Osteoblast (primary cell): ENCODE measurements around the gene IGLL5. TPM values are rescaled to one million over a fixed set of nuclear protein-coding genes. Genes with fewer than 3 reads are reported as not detected.

Experiments used
- DNase-seq: peaks from one replicate; pipeline ENCODE4 v3.0.0; 2011; ENCODE audit warnings: low spot score, mixed read lengths; ENCODE audit not compliant: insufficient read length; ENCODE audit errors: missing footprints
- H2AFZ ChIP-seq: 2 replicates; pipeline ENCODE4 v1.6.0; 2011; ENCODE audit warnings: mild to moderate bottlenecking, low read length
- H3K27ac ChIP-seq: 2 replicates; pipeline ENCODE4 v1.5.1; 2011; ENCODE audit warnings: mild to moderate bottlenecking, low read depth, low read length, moderate library complexity
- H3K27me3 ChIP-seq: 2 replicates; pipeline ENCODE4 v1.6.0; 2012; ENCODE audit warnings: mild to moderate bottlenecking, control low read depth, inconsistent platforms, low read length, moderate library complexity; ENCODE audit not compliant: insufficient read depth
- H3K36me3 ChIP-seq: 2 replicates; pipeline ENCODE4 v1.5.1; 2011; ENCODE audit warnings: mild to moderate bottlenecking, low read length, control low read depth, moderate library complexity; ENCODE audit not compliant: insufficient read depth
- H3K4me1 ChIP-seq: 2 replicates; pipeline ENCODE4 v1.5.1; 2011; ENCODE audit warnings: mild to moderate bottlenecking, low read length, control low read depth, moderate library complexity; ENCODE audit not compliant: insufficient read depth
- H3K4me2 ChIP-seq: 2 replicates; pipeline ENCODE4 v1.6.0; 2011; ENCODE audit warnings: mild to moderate bottlenecking, low read length; ENCODE audit not compliant: insufficient read depth
- H3K4me3 ChIP-seq: fragments of 200-600 bp; sonication (generic); 3 replicates; pipeline ENCODE4 v1.5.1; 2012; ENCODE audit warnings: mild to moderate bottlenecking, low read length, inconsistent platforms; ENCODE audit not compliant: insufficient read depth
- H3K79me2 ChIP-seq: 2 replicates; pipeline ENCODE4 v1.6.0; 2012; ENCODE audit warnings: mild to moderate bottlenecking, low read length, control low read depth, inconsistent platforms; ENCODE audit not compliant: insufficient read depth
- H3K9me3 ChIP-seq: 2 replicates; pipeline ENCODE4 v1.5.1; 2011; ENCODE audit warnings: low read depth, low read length, control low read depth
- H4K20me1 ChIP-seq: 2 replicates; pipeline ENCODE4 v1.6.0; 2012; ENCODE audit warnings: mild to moderate bottlenecking, low read length, control low read depth; ENCODE audit not compliant: insufficient read depth
- total RNA-seq: library from RNA; depleted of rRNA; stranded (reverse); fragments of >200 nt; gene quantifications from 2 replicates; pipeline ENCODE4 v1.2.3, GENCODE V29; 2012
- TF ChIP-seq, protein P1 (sequence below): IDR thresholded peaks from 2 replicates; pipeline ENCODE4 v1.5.1; 2011; ENCODE audit warnings: mild to moderate bottlenecking, low read depth, low read length, moderate library complexity; ENCODE audit errors: extremely low read depth

Gene IGLL5
- total RNA-seq, 1 donor = not detected

DNA sequence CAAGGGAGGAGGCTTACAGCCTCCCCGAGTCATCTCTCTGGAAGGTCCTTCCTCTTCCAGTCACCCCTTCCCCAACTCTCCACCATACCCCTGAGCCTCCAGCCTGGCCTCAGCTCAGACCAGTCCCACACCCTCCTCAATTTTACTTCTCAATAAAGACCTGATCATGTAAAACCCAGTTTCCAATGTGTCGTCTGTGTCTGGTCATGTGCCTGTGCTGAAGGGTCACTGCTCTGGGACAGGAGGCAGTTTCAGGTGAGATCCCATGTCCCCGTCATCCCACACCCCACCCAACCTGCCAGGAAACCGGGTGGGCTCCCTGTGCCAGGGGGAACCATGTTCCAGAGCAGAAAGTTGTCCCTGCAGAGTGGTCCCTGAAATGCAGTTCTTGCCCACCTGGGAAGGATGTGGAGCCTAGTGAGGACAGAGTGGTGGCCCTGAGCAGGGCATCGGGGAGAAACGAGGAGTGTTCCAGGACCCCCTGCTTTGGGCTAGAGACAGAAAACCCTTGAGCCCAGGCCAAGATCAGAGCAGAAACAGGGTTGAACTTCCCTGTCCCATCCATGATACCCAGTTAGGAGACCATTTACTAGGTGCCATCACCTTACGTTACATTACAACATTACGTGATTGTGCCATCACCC lies 19.4 kb downstream of the IGLL5 start:
- Histone ChIP-seq H3K4me3 (no peak overlapping the region), H3K36me3 (no peaks in the 10 kb centered on the region), H3K4me2 (no peak overlapping the region), H4K20me1 (no peaks in the 10 kb centered on the region), H2AFZ (no peak overlapping the region), H3K4me1 (no peaks in the 10 kb centered on the region), H3K9me3 (no peaks in the 10 kb centered on the region), H3K27me3 (peaks cover 6% of the 10 kb centered on the region), H3K79me2 (no peaks in the 10 kb centered on the region), H3K27ac (no peak overlapping the region)
- DNase-seq = peak; percentile 60
- TF ChIP-seq, protein P1, sequence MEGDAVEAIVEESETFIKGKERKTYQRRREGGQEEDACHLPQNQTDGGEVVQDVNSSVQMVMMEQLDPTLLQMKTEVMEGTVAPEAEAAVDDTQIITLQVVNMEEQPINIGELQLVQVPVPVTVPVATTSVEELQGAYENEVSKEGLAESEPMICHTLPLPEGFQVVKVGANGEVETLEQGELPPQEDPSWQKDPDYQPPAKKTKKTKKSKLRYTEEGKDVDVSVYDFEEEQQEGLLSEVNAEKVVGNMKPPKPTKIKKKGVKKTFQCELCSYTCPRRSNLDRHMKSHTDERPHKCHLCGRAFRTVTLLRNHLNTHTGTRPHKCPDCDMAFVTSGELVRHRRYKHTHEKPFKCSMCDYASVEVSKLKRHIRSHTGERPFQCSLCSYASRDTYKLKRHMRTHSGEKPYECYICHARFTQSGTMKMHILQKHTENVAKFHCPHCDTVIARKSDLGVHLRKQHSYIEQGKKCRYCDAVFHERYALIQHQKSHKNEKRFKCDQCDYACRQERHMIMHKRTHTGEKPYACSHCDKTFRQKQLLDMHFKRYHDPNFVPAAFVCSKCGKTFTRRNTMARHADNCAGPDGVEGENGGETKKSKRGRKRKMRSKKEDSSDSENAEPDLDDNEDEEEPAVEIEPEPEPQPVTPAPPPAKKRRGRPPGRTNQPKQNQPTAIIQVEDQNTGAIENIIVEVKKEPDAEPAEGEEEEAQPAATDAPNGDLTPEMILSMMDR = no peak

DNA sequence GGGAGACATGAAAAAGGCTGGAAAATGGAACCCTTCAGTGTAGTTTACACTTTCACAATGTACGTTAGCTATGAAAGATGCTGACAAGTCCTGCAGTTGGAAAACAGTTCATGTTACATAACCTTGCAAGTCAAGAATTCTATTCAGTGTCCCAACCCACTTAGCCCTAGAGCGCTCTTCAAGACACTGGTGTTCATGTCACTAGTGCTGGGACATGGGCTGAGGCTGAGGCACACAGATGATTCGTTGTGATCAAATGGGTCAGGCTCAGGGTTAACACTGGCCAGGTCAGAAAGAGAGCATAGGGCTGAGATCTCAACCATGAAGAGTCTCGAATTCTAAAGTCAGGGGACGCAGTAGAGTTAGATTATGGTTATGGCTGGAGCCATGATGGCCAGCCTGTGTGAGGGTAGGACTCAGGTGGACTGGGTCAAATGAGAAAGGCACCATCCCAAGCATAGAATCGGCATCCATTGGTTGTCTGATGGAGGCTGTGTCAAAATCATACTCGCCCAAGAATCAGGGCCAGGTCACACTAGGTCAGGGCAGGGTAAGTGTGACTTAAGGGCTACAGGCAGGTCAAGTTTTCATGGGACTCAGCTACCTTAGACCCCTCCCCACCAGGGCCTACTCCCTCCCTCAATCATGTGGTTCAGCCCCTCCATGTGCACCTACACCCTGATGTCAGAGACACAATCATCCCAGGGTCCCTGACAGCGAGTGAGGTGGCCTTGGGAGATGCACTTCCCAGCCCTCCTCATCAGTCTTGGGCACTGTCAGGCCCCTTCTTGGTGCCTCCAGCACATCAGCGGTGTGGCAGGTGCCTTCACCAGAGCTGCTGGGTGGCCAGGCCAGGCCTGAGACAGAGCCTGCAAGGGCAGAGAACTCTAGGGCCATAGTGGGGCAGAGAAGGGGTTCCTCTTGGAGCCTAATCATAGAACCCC lies 20.2 kb downstream of the IGLL5 start:
- Histone ChIP-seq H4K20me1 (no peaks in the 10 kb centered on the region), H3K27me3 (peaks cover 6% of the 10 kb centered on the region), H3K79me2 (no peaks in the 10 kb centered on the region), H3K4me1 (no peaks in the 10 kb centered on the region), H2AFZ (no peak overlapping the region), H3K36me3 (no peaks in the 10 kb centered on the region), H3K9me3 (no peaks in the 10 kb centered on the region), H3K4me3 (no peak overlapping the region), H3K4me2 (no peak overlapping the region), H3K27ac (no peak overlapping the region)
- peak; percentile 47 for DNase-seq
- TF ChIP-seq, protein P1 = no peak

DNA sequence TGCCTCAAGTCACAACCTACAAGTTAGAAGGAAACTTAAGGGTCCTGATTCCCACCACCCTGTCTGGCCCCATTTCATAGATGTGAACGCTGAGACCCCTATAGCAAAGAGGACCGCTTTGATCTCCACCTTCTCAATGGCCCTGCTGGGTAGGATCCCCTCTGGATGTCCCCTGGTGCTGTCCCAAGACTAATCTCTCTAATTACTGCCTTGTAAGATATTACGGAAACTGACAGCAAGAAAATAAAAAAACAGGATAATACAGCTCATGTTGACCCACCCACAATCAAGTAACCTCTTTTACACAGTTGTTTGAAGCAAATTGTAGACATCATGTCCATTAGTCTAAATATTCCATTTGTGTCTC lies 20.9 kb downstream of the IGLL5 start:
- no peaks in the 10 kb centered on the region for H3K4me1 ChIP-seq
- H4K20me1 ChIP-seq = no peaks in the 10 kb centered on the region
- no peak for DNase-seq
- TF ChIP-seq, protein P1 = no peak
- peaks cover 6% of the 10 kb centered on the region for H3K27me3 ChIP-seq
- no peak overlapping the region for H3K4me3 ChIP-seq
- H3K9me3 ChIP-seq = no peaks in the 10 kb centered on the region
- H3K36me3 ChIP-seq = no peaks in the 10 kb centered on the region
- H2AFZ ChIP-seq = no peak overlapping the region
- H3K27ac ChIP-seq = no peak overlapping the region
- H3K4me2 ChIP-seq = no peak overlapping the region
- H3K79me2 ChIP-seq = no peaks in the 10 kb centered on the region

DNA sequence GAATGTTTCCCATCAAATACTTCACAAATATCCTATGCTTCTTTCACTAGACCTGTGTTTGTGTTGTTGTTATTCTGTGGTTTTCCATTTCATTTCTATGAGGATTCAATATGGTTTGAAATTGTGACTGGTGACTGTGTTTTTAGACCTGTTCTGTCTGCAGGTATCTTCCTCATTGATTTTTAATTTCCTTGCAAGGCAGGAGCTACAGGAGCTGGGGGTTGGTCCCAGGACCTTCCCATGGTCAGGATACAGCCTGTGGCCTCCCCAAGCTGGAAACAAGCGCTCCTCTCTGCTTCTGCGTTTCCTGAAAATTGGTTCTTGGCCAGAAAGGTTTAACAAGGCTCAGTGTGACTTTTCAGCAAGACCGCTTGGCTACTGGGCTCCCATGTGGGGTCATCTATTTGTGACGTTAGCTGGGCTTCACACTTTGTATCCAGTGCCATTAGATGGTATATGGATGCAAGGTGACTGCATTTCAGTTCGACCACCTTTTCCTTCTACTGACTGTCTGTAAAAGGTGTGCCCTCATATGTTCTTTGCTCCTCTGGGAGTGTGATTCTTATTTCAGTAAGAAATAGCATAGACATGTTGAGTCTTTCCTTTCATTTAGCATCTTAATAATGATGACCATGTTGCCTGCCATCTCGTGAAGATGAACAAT lies 21.5 kb downstream of the IGLL5 start:
- Histone ChIP-seq H4K20me1 (no peaks in the 10 kb centered on the region), H3K4me3 (no peak overlapping the region), H3K79me2 (no peaks in the 10 kb centered on the region), H3K4me2 (no peak overlapping the region), H3K4me1 (no peaks in the 10 kb centered on the region), H3K27me3 (peaks cover 6% of the 10 kb centered on the region), H3K27ac (no peak overlapping the region), H3K9me3 (no peaks in the 10 kb centered on the region), H3K36me3 (no peaks in the 10 kb centered on the region), H2AFZ (no peak overlapping the region)
- peak; percentile 39 for DNase-seq
- TF ChIP-seq, protein P1 = no peak
